HG02885 (cell line): ENCODE measurements around the gene WNT3.
"Not testable (repeated sequence)": the region's sequence is repeated elsewhere in the genome, so short reads cannot be mapped to it uniquely, and the experiment has no call there.

Experiments
- ATAC-seq: cut with Tn5 transposase; IDR thresholded peaks from one replicate; pipeline ENCODE4 v1.9.1; 2021; ENCODE audit warnings: mild to moderate bottlenecking; ENCODE audit not compliant: unreplicated experiment, poor library complexity

WNT3 gene

DNA sequence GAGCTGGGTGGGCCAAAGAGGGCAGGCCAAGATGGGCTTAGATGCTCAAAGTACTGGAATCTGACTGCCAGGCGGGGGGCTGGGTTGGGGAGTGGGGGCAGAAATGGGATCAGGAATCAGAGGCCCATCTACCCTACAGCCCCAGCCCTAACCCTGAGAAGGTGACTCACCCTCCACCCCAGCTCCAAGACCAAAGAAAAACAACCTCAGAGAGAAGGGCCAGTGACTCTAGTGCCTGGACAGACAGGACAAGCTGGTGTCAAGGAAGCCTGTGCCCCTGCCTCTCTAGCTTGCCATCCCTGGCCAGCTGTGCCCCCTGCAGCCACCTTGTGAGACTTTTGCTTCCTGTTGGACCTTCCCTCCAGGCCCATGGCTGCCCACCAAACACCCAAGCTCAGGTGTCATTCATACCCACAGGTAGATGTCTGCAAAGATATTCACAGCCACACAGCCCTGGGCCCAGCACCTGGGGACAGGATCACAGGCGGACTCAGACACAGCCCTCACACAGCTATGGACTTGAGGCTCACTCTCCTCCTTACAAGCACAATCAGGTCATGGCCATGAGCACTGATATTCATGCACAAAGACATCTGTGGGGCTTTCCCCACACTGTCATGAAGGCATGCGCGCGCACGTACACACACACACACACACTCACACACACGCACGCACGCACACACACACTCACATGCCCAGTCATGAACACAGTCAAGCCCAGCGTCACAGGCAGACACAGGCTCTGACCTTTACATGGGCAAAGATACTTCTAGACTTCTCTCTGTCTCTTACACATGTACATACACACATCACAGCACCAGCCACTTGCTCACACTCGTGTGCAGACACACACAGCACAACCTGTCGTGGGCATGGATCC is 2.8 kb downstream of the WNT3 start:
- no peak for ATAC-seq

DNA sequence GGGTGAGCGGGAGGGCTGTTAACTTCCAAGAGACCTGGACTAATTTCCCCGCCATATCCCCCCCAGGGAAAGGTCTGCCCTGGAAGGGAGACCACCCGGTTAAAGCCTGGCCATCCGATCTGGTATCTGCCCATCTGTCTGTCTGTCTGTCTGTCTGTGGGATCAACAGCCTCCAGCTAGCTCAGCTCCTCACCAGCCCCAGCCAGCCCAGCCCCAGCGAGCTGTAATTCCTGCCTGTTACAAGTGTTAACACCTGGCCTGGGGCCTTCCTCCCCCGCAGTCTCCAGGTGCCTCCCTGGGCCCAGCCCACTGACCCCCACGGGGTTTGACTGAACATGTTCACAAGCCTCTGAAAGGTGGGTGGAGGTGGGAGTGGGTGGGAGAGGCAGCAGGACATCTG is 4.0 kb downstream of the WNT3 start:
- ATAC-seq = no peak

DNA sequence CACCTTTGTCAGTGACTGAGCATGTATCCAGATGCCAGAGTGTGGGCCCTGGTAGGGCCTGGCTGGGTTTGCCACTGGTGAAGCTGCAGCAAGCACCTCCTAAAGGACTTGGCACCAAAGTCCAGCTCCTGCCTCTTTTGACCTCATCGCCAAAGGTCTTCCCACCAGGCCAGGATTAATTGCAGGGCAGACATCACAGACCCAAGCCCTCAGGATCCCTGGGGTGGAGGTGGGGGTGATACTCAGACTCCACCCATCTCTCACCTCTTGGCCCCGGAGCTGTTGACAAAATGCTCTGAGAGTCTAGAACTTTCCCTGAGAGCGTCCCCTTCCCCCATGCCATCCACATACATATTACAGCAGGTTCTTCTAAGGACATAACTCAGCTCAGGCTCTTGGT is 4.6 kb downstream of the WNT3 start:
- no peak for ATAC-seq

DNA sequence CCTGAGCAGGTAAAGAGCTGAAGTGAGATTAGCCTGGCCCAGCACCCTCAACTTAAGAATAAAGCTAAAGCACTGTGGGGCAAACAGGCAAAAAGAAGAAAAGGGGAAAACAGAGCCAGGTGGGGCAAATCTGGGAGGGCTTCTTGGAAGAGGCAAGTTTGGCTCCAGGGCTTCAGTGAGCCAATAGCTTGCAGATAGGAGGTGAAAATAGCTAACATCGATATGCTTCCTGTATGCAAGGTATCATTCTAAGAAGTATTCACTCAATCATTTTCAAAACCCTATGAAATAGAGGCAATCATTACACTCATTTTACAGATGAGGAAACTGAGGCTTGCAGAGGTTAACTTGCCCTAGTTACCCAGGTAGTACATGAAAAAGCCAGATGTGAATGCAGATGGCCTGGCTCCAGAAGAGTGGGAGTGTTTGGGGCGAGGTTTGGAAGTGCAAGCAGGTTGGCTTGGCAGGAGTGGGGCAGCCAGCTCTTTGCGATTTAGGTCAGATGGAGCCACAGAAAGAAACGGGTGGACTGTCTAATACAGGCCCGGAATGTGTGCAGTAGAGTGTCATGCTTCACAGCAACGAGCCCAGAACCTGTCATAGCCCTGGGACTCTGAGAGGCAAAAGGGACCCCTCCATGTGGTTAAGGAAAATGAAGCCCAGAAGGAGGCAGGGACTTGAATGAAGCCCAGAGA is 5.7 kb downstream of the WNT3 start:
- ATAC-seq = no peak

DNA sequence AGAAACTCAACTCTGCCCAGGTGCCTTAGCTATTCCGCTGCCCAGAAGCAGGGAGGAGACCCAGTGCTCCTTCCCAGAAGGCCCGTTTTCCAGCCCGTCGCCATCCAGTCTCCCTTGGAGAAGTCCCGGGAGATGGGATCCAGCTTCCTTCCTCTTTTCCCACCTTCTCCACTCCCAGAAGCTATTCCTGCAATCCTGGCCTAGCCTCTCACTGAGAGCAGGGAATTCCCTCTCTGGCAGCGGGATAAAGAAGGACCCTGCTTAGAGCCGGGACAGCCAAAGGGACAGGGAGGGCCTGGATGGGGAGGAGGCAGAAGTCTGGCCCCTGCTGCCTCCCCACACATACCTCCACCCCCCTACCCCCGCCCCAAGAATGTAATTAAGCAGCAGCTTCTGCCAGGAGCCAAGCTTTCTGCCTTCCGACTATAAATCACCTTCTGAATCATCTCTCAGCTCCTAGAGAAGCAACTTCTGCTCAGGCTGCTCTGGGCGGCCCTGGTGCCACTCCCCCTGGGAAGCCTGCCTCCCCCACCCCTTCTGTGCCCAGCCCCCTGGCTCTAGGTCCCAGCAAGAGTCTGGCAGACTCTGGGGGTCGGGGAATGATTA is 6.4 kb downstream of the WNT3 start:
- ATAC-seq = no peak

DNA sequence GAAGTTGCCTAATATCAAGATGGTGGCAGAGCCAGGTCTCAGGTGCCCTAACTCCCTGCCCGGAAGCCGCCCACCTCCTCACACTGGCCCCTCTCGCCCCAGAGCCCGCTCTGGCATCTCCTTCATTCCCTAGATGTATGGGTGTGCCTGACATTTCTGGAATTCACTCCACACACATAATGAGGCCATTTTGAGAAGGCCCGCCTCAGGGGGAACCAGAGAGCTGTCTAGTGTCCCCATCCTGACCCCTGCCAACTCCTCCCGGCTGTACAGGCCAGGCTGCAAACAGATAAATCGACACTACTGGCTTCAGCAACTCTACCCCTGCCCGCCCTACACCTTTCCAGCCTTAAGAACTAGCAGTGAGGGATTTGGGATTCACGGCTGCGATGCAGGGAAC is 7.7 kb downstream of the WNT3 start:
- no peak for ATAC-seq

DNA sequence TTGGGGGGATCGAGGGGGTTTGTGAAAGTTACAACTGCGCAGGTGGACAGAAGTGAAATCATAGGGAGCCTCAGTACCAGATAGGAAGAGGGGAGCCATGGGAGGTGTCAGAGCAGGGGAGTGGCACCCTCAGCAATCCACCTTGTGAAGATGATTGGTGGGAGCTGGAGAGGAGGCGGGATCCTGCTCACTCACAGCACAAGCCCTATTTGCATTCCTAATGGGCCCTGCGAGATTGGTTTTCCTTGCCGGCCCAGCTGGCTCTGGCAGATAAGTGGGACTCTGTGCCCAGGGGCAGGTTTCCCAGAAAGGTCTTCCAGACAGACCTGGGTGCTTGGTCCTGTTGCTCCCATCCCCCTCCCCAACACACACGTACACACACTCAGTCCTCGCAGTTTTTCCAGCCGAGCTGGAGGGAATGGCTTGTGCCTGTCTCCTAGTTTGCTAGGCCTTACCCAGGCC is 9.4 kb downstream of the WNT3 start:
- ATAC-seq = no peak

DNA sequence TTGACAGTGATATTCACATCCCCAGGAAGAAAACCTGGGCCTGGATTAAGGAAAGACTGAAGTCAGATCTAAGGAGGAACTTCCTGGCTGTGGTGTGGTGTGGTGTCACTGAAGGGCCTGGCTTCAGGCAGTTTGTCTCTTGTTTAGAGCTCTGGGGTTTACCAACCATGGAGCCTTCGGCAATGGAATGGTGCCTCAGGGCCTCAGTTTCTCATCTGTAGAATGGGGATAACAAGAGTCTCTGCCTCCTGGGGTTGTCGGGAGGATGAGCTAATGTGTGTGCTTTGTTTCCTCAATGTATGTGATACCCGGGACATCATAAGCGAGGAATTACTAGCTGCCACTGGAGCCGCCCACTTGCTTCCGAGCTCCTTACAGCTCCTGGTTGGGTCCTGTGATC is 12.7 kb downstream of the WNT3 start:
- ATAC-seq = no peak

DNA sequence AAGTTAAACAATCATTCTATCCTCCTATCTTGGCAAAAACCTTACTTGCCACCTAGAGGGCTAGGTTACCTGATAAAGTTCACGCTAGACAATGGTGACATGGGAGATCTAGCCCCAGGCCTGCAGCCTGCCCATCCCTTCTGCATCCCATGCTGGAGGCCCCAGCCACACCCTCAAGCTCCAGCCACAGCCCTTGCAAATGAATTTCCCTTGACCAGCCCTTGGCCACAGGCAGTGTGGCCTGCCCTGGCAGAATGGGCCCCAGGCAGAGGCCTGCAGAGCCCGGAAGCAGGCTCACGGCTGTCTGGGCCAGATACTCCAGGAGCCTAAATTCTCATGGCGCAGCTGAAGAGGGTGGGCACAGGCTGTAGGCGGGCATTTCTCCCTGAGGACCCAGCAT is 14.9 kb downstream of the WNT3 start:
- ATAC-seq = no peak

DNA sequence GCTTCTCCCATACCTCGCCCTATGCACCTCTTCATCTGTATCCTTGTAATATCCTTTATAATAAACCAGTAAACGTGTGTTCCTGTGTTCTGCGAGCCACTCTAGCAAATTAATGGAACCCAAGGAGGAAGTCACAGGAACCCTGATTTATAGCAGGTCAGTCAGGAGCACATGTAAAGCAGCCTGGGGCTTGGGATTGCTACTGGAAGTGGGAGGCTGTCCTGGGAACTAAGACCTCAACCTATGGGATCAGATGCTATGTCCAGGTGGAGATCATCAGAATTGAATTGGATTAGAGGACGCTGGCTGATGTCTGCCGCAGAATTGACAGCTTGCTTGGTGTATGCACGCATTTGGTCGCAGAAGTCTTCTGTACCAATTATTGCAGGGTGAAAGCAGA is 15.7 kb downstream of the WNT3 start:
- ATAC-seq = no peak

DNA sequence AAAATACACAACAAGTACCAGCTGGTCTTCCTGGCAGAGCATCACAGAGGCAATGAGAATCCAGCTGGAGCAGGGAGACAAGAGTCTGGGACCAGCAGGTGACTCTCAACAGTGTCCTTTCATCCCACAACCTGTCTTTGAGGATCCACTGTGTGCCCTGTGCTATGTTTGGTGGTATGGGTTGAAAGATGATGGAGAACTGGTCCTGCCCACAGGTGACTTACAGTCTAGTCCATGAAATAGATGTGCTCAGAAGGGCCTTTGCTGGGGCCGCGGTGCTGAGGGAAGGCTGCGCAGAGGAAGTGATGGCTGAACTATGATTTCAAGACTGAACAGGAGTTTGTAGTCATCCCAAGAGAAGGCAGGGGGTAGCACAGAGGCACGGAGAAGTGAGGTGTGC is 17.9 kb downstream of the WNT3 start:
- ATAC-seq = no peak

DNA sequence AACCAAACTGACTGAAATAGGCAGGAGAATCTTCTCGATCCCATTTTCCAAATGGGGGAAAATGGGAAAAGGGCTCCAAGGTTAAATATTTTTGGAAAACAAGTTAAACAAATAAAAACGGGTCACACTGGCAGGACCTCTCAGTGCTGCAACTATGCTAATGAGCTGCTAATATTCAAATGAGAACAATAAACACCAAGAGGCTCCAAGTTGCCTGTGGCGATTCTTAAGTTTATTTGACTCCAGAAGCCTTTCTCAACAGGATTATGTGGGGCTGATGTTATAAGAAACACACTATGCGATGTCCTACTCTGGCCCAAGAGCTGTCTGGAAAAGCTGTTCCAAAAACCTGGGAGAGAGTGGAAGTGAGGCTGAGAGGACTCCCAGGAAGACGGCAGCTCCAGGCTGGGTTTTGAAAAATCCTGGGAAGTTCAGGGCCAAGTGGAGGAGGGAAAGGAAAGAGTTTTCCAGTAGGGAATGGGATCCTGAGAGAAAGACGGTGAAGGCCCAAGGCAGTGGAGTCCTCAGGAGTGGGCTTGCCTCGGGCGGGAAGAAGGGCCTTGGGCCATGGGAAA is 21.4 kb downstream of the WNT3 start:
- no peak for ATAC-seq

DNA sequence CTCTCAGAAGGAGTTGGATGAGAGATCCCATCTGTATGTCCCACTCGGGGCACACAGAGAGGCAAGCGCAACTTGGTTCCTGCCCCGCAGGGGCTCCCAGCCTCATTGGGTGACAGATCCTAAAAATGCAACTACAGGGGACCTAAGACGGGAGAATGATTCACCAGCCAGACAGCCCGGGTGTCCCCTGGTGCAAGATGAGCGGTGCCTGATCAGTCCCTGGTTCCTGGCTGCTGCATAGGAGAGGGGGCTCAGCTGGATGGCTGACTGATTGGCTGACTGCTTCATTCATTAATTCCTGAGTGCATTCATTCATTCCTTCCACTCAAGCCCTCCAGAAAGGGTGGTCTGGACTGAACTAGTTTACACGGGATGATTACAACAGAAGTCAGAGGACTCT is 22.0 kb downstream of the WNT3 start:
- no peak for ATAC-seq

DNA sequence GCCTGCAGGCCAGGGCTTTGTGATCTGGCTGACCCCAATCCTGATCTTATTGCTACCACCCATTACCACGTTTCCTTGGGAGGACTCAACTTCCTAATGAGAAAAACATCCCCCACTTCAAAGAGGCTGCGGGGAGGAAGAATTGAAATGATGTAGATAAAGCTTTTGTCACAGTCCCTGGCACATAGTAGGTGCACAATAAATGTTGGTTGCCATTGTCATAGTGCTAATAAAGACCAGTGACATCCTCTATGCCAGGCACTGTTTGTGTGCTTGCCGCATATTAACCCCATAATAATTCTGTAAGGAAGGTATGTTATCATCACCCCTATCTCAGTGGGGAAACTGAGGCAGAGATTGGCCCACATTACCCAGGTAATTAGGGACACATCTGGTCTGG is 22.4 kb downstream of the WNT3 start:
- no peak for ATAC-seq

DNA sequence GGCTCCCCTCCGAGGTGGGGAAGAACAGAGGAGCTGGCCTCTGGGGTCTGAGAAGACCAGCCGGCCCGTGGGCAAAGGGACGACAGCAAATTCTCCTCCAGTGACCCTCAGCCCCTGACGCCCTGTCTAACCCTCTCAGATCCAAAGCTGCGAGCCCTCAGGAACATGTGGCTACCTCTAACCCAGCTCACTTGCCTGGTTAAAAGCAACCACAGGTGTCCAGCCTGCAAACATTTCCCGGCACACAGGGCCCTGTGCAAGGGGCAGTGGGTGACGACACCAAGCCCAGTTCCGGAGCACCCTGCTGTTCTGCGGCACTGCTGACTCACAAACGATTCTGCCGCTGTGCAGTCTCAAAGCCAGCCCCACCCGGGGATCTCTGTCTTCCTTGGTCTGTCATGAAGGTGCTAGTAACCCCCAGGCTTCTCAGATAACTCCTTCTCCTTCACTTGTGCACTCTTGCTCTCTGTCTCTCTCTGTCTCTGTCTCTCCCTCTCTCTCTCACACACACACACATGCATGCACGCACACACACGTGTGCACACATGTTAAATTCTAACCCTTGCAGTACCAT is 23.0 kb downstream of the WNT3 start:
- no peak for ATAC-seq

DNA sequence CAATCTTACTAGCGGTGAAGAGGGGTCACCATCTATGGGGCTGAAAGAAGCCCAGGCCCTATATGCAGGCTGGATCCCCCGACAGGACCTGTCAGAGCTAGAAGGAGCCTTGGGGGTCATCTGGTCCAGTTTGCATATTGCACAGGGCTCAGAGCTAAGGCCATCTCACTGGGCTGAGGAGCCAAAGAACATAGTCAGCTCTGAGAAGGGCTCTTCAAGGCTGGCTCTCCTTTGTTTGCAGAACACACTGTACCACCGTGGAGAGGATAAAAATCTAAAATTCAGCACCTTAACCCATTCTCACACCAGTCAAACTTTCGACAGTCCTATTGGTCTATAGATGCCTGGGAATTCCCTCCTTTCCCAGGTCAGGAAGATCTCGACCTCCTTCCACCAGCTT is 24.2 kb downstream of the WNT3 start:
- no peak for ATAC-seq

DNA sequence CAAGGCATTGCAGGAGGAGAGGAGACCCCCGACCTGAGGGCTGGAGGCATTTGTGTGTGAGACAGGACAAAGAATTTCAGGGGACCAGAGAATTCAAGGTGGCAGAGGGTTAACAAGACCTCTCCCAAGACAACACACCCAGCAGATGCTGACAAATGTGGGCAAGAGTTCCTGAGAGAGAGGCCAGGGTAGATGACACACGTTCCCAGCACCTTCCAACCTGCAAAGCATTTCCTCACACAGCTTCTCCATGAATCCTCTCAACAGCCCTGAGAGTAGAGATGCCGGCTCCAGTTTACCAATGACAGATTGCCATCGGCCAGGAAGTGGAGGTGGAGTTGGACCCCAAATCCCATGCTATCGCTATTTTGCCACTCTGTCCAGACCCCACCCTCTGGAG is 25.0 kb downstream of the WNT3 start:
- no peak for ATAC-seq

DNA sequence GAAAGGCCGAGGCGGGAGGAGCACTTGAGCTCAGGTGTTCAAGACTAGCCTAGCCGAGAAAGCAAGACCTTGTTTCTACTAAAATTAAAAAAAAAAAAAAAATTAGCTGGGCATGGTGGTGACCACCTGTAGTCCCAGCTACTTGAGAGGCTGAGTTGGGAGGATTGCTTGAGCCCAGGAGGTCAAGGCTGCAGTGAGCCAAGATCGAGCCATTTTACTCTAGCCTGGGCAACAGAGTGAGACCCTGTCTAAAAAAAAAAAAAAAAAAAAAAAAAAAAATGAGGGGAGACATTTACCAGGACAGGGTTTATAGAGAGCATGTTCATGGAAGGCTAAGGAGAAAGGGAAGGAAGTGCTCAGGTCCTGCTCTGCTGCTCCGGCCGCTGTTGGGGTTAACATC is 25.5 kb downstream of the WNT3 start:
- ATAC-seq = not testable (repeated sequence)

DNA sequence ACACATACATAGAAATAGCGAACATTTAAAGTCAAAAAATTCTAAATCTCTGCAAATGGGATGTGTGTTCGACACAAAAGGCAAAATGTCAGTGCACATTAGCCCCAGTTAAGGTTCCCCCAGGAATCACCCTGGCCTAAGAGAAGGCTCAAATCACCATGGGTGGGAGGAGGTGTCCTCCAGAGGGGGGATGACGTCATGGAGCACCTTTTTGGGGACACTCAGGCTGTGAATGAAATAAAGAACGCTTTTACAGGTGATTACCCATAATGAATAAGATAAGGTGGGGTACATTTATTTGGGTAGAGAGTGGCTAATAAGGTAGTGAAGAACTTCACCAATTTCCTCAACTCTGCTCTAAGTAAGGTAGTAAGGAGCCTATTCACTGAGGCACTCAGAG is 26.4 kb downstream of the WNT3 start:
- ATAC-seq = no peak

DNA sequence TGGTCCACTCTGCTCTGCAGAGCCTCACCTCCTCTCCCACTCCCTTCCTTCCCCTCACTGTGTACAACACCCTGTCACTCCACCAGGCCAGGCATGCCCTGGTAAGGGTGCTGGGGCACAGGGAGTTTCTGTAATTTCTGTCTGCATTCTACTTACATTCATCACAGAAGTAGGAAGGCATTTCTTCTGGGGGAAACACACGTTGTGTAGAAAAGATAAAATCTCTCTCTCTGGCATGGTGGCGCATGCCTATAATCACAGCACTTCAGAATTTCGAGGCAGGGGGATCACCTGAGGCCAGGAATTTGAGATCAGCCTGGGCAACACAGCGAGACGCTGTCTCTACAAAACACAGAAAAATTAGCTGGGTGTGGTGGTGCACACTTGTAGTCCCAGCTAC is 27.0 kb downstream of the WNT3 start:
- no peak for ATAC-seq

DNA sequence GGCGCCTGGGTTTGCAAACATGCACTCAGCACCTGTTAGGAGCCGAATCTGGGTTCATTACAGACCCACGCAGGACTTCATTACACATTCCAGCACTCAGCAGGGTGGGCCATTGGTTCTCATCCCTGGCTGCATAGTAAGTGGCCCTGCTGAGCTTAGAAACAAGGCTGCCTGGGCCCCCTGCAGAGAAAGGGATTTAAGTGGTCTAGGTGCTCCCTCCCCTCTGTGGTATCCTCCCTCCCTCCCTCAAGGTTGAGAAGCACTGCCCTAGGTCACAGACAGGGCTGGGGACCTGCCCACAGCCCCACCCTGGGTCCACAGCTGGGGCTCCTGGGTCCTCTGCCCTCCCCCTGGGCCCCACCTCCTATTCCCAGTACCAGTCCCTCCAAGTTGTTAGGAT is 28.3 kb downstream of the WNT3 start:
- ATAC-seq = no peak
